GM12864 (cell line): ENCODE measurements around the gene BCAR3.

Source experiments
- DNase-seq: peaks from one replicate; pipeline ENCODE4 v3.0.0-alpha.2; 2011; ENCODE audit warnings: low read depth
- H3K4me3 ChIP-seq: 2 replicates; pipeline ENCODE4 v1.5.1; 2011; ENCODE audit warnings: mild to moderate bottlenecking, low read depth, low read length, control low read depth
- TF ChIP-seq, protein P1 (sequence below): IDR thresholded peaks from 2 replicates; pipeline ENCODE4 v1.5.1; 2011; ENCODE audit warnings: low read depth, mild to moderate bottlenecking, moderate library complexity, low read length, control low read depth, inconsistent platforms; ENCODE audit errors: missing control alignments

BCAR3 gene

DNA sequence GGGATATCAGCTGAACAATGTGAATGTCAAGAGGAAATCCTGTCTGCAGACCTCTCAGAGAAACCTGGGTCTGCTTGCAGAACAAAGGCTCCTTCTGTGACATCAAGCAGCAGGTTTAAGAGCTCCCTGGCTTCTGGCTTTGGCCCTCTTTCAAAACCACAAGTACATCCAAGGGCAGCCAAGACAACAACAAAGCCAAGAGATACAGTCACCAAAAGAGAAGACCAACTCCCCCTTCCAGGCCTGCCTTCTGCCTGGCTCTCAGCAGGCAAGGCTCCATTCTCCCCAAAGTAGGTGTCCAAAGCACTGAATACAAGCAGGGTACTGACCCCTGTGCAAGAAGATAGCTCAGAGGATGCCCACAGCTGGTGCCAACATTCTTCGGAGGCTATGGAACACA is 11.5 kb downstream of the BCAR3 start:
- DNase-seq, result no peak
- no peak overlapping the region for H3K4me3 ChIP-seq
- TF ChIP-seq, protein P1, sequence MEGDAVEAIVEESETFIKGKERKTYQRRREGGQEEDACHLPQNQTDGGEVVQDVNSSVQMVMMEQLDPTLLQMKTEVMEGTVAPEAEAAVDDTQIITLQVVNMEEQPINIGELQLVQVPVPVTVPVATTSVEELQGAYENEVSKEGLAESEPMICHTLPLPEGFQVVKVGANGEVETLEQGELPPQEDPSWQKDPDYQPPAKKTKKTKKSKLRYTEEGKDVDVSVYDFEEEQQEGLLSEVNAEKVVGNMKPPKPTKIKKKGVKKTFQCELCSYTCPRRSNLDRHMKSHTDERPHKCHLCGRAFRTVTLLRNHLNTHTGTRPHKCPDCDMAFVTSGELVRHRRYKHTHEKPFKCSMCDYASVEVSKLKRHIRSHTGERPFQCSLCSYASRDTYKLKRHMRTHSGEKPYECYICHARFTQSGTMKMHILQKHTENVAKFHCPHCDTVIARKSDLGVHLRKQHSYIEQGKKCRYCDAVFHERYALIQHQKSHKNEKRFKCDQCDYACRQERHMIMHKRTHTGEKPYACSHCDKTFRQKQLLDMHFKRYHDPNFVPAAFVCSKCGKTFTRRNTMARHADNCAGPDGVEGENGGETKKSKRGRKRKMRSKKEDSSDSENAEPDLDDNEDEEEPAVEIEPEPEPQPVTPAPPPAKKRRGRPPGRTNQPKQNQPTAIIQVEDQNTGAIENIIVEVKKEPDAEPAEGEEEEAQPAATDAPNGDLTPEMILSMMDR, result no peak

DNA sequence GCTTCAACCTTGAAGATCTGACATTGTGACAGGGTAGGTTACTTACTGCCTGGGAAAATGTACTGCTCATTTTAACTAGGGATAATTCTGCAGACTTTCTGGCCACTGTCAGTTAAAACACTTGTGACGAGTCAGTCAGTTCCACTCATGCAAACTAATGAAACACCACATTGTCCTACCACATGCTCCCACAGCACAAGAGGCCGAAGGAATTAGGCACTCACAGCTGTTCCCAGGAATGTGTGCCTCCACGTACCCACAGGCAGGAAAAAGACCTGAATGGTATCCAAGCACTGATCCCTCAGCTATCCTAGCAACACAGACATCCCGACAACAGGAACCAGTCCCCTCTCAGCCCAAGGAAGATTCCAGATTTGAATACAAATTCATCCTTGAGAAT is 12.3 kb downstream of the BCAR3 start:
- DNase-seq, result no peak
- no peak overlapping the region for H3K4me3 ChIP-seq
- TF ChIP-seq, protein P1, result no peak

DNA sequence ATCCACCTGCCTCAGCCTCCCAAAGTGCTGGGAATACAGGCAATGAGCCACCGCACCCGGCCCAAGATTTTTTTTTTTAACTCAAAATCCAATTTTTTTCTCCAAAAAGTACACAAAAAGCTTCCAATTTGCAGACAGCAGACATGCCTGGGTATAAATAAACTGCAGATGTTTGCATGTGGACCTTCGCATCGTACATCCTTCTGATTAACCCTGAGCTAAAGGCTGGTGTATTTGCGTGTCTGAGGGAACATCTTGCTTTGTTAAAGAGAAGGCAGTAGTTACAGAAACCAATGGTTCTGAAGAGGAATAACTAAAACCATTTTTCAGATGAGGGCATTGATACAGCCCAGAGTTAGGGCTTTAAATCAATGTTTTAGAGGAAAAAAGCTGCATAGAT is 12.7 kb downstream of the BCAR3 start:
- H3K4me3 ChIP-seq, result no peak overlapping the region
- TF ChIP-seq, protein P1, result no peak
- no peak for DNase-seq

DNA sequence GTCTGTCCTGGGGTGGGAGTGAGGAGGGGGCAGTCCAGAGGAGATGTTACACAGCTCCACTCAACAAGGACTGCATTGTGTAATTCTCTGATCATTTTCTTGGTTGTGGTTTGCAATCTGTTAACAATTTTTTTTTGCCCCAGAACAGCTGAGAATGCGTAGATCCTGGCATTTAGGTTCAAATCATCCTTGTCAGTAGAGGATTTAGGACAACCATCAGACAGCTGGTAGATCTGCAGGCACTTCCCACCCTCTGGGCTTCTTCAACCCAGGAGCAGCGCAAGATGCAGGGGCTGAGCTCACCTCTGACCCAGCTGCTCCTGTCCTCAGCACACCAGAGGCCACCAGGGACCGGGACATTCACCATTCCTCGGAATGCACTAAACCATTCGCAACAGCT is 13.5 kb downstream of the BCAR3 start:
- TF ChIP-seq, protein P1, result no peak

DNA sequence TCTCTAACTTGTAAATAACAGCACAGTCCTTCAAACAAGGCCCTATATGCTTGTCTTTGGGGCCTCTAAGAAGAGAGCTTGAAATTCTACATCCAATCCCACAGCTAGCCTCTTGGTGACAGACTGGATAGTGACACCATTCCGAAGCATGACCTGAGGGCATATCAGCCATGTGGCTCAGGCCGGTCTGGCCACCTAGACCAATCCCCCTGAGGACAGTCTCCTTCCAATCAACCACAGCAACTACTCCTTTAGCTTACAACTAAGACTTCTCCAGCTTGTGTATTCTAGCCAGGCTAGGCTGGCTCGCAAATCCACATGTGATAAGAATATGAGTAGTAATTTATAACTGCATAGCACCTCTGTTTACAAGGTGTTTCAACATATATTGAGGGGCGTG is 14.0 kb downstream of the BCAR3 start:
- TF ChIP-seq, protein P1, result no peak

More for the DNA sequence above, 13.5 kb downstream of the BCAR3 start:
- no peak for DNase-seq
- no peak overlapping the region for H3K4me3 ChIP-seq

DNA sequence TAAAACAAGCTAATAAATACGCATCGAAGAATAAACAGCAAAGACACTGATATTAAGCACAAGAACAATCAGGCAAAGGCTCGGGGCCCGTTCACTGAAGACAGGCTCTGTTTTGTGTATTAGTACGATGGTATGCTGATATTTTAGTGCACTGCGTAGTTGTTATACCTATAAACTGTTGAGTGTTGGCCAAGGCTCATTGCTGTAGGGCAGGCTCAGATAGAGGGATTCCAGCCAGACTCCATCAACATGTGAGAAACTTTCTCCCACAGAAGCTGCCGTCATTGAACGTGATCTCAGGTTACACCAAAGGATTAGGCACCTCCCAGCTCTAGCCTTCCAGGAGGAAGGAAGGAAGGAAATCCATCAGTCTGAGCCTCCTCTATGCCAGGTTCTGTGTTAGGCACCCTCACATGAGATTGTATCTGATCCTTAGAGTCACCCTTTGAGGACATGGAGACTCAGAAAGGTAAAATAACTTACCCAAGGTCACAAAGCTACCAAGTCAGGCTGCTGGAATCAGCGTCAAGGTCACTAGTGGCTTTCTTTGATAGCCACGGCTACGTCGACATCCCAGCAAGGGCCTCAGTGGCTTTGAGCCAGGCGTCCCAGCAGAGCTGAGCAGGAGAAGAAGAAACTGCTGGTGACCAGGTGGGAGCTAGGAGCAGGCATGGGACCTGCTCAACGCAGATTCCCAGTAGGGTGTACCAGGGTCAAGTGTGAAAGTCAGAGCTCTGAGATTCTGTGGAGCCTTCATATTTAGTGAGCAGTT is 14.8 kb downstream of the BCAR3 start:
- TF ChIP-seq, protein P1, result no peak
- H3K4me3 ChIP-seq, result no peak overlapping the region
- DNase-seq, result no peak

More for the DNA sequence above, 14.0 kb downstream of the BCAR3 start:
- H3K4me3 ChIP-seq, result no peak overlapping the region
- no peak for DNase-seq

DNA sequence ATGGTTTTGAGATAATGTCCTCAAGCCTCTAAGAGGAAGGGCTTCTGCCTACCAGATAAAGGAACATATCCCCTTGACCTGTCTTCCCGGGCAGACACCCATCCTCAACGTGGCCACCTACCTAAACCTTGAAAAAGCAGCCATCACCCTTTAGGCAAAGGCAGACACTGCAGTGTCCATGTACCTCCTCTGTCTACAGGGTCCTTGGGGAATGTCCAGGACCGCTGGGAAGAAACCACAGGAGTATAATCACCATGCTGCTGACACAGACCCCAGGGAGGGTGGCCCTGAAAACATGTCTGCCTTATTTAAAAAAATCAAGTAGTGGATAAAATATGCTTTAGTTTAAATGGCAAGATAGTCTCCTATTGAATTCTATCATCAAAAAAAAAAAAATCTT is 16.6 kb downstream of the BCAR3 start:
- TF ChIP-seq, protein P1, result no peak
- no peak for DNase-seq
- no peak overlapping the region for H3K4me3 ChIP-seq
